ENCODE results near the gene SPTBN4.
"Not testable (repeated sequence)": the region's sequence is repeated elsewhere in the genome, so short reads cannot be mapped to it uniquely, and the experiment has no call there.

The SPTBN4 gene

DNA sequence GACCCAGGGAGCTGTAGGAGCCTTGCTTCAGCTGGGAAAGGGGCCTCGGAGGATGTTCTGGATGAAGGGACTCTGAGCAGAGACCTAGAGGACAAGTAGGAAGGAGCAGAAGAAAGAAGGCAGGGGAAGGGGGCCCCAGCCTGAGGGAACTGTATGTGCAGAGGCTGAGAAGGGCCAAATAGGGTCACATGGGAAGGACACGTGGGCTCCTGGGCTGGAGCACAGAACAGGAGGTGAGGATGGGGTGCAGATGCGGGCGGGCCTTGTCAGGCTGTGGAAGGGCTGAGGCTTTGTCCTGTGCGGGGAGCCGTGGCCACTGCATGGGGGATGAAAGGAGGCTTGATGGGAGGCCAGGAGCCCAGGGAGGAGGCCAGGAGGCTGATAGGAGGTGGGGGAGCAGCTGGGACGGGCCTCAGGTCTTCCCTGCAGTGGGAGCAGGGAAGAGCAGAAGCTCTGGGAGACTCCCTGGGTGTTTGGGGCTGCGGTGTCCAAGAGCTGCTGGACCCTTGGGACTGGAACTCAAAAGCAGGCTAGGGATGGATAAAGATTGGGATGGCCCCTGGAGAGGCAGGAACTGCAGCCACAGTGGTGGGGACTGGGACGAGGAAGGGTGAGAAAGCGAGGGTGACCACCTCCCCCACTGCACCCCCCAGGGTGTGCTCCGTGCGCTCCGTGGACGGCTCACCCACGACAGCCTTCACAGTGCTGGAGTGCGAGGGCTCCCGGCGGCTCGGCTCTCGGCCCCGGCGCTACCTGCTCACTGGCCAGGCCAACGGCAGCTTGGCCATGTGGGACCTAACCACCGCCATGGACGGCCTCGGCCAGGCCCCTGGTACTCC lies 123.0 kb downstream of the SPTBN4 start:
- DNase-seq = no peak

DNA sequence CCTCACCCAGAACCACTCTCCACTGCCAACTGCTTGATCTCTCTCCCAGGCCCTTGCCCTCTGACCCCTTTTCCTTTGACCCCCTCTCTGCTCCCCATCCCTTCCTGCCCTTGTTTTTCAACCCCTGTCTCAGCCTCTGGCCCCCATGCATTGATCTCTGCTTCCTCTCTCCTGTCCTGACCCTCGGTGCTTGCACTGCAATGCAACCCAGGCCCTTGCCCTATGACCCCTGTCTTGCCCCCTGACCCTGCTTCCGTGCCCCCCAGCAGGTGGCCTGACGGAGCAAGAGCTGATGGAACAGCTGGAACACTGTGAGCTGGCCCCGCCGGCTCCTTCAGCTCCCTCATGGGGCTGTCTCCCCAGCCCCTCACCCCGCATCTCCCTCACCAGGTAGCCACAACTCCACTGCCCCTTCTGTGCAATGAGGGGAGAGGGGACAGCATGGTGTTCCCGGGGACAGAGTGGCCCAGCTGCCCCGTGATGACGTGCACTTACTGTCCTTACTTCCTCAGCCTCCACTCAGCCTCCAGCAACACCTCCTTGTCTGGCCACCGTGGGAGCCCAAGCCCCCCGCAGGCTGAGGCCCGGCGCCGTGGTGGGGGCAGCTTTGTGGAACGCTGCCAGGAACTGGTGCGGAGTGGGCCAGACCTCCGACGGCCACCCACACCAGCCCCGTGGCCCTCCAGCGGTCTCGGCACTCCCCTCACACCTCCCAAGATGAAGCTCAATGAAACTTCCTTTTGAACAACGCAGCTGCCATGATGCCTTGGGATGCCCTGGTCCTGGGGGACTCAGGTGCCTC lies 123.9 kb downstream of the SPTBN4 start:
- no peak for DNase-seq

DNA sequence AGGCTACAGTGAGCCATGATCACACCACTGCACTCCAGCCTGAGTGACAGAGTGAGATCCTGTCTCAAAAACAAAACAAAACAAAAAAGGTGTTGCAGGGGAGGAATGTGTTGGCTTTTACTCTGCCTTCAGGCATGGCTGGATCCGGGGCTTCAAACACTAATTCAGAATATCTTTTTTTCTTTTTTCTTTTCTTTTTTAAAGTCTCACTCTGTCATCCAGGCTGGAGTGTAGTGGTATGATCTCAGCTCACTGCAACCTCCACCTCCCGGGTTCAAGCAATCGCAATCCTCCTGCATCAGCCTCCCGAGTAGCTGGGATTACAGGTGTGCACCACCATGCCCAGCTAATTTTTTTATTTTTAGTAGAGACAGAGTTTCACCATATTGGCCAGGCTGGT lies 124.9 kb downstream of the SPTBN4 start:
- not testable (repeated sequence) for DNase-seq

DNA sequence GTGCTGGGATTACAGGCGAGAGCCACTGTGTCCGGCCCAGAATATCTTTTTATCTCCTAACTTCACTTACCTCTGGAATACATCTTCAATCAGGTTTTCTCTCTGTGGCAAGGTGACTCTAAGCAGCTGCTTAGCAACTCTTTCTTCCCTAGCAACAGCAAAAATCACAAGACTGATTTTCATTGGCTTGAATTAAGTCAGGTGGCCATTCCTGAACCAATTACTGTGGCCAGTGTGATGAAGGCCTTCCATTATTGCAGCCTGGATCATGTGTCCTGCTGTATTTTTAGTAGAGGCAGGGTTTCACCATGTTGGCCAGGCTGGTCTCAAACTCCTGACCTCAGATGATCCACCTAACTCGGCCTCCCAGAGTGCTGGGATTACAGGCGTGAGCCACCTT lies 125.4 kb downstream of the SPTBN4 start:
- no peak for DNase-seq

DNA sequence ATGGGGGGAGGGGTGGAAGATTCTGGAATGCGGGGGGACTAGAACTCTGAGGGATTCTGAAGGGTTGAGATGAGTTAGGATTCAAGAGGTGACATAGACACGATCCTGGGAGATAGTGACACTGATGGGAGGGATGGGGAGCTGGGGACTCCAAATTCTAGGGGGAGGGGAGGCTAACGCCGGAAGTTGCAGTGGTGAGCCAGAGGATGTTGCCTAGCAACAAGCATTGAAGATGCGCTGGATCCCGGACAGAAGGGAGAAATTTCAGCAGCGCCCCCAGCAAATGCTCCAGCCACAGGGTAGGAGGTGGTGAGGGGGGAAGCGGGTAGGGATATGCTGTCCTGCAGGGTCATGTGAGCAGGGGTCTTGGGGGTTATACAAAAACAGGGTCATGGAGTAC lies 127.5 kb downstream of the SPTBN4 start:
- no peak for DNase-seq

DNA sequence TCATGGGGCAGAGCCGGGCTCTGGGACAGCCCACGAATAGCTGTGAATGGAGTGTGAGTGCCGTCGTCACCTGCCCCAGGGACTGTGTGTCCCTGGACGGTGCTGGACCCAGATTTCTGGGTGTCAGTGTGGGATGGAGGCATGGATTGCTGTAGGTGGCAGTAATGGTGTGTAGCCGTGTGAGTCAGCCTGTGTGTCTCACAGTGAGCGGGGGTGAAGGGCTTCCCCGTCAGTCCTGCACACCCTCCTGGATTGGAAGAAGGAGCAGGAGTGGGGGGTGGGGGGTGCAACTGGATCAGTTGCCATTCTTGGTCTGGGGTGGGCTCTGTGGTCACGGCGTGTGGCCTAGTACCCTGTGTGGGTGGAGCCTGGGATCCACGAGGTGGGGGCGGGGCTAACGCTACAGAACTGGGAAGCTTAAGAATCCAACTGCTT lies 127.9 kb downstream of the SPTBN4 start:
- DNase-seq = no peak

DNA sequence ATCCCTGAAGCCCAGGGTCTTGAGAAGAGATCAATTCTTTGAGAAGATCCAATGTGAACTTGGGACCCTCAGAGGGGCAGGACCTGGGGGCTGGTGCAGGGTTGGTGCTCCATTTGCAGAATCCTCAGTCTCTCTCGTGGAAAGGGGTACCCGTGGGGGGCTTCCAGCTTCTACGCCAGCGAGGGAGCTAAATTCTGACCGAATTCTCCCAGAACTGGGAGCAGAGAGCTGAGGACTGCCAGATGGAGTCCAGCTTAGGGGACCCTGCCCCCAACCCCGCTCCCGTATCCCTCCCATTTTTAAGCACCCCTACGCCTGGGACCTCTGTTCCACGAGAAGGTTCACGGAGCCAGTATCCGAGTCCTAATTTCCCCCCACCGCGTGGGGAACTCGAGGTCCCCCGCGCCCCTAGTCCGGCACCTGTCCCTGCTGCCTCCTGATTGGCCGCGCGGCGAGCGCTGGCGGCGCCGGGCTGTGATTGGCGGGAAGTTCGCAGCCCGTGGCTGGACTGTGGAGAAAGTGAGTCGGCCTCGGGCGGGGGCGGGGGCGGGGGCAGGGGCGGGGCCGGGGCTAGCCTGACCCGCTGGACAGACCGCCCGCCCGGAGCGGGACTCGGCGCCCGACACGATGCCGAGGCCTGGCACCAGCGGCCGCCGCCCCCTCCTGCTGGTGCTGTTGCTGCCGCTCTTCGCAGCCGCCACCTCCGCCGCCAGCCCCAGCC lies 130.0 kb downstream of the SPTBN4 start:
- DNase-seq = peak; percentile 42

DNA sequence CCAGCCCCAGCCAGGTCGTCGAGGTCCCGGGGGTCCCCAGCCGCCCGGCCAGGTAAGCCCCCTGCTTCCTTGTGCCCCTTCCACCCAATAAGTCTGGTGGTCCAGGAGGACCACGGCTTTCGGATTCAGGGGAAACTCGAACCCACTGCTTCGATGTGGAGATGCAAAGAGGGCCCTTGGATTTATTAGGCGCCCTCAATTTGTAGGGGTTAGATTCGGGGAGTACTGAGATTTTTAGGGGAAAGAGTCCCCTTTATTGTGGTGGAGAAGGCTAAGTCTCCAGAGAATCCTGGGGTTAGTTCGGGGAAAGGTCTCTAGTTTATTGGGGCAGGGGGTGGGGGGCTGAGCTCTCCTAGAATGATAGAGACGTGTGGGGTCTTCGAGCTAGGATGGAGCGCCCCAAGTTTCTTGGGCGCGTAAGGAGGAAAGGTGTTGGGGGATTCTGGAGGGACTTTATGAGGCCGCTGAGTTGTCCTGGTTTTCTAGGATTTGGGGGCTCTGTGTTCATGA lies 130.6 kb downstream of the SPTBN4 start:
- no peak for DNase-seq

DNA sequence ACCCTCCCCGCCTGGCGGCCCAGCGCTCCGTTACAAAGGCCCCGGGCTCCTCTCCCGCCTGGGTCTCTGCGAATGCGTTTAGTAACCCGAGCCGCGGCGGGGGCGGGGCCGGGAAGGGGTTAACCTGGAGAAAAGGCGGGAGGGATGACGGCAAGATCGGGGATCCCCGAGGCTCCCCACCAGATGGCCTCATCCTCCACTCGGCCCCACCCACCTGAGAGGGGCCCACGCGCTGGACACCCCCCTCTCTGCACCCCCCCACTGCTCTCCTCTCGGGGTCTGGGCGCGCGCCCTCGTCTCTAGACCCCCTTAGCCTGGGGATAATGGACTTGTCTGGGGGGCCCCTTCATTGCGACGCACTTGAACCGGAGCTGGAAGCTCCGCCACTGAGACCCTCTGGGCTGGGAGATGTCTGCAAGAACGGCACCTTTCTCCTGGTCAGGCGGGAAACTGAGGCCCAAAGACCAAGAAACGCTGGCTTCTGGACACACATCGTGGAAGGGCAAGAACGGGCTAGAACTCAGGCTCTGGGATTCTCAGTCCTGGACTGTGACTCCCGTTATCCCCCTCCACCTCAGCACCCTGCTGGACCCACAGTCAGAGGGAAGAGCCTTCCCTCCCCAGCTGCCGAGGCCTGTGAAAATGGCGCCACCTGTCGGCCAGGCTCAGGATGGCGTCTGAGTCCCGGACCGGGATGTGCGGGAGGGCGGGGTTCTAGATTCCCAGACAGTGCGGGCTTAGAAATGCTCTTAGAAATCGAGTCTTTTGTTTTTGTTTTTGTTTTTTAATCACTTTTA lies 131.5 kb downstream of the SPTBN4 start:
- peak; percentile 91 for DNase-seq

DNA sequence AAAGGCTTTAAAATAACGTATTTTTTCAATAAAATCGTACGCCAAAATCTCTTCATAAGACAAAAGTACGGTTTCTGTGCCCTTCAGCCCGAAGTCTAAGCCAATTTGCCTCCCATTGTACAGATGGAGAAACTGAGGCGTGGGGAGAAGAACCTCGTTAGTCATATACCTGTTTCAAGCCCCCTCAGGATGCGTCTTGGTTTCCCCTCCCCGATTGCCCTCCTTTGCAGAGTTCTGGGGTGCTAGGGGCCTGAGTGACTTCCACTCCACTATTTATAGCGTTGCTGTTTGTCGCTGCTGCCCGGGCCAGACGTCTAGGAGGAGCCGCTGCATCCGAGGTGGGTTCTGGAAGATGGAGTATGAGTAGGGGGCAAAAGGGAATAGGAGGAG lies 132.1 kb downstream of the SPTBN4 start:
- no peak for DNase-seq

DNA sequence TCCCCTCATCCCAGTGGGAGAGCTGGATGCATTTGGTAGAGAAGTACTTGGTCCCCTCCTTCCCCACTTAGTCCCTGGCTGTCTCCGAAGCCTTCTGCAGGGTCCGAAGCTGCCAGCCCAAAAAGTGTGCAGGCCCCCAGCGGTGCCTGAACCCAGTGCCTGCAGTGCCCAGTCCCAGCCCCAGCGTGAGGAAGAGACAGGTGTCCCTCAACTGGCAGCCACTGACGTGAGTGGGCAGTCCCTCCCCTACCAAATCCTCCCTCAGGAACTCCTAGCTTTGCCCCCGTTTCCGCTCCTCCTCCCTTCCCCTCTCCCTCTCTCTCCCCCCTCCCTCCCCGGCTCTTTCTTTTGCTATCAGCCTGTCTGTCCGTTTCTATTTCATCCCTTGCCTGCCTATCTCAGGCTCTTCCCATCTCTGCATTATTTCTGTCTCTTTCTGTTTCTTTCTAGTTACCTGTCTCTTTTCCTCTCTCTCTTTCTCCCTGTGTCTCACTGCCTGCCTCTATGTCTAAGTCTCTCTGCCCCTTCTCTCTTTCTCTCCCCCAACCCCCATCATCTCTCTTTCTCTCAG lies 132.6 kb downstream of the SPTBN4 start:
- no peak for DNase-seq

DNA sequence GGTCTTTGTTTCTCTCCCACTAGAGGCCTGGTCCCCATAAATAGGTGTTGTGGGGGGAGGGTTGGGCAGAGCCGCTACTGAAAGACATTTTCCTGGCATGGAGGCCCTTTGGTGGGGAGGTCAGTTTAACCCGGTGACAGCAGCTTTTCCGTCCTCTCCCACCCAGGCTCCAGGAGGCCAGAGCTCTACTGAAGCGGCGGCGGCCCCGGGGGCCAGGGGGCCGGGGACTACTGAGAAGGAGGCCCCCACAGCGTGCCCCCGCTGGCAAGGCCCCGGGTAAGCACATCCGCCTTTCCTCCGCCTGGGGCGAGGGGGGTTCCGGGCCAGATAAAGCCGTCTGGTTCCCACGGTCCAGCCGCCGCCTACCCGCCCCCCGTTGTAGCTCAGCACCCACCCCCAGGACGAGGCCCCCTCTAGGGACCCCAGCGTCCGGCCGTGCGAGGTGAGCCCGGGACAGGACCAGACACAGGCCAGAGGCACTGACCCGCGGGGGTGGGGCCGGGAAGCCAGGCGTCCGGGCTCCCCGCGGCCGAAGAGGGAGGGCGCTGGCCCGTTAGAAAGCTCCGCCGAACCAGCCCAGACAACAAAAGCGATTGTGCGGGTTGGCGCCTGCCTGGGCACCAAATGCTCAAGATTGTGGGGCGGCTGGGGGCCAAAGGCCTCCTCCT lies 133.2 kb downstream of the SPTBN4 start:
- DNase-seq = no peak

DNA sequence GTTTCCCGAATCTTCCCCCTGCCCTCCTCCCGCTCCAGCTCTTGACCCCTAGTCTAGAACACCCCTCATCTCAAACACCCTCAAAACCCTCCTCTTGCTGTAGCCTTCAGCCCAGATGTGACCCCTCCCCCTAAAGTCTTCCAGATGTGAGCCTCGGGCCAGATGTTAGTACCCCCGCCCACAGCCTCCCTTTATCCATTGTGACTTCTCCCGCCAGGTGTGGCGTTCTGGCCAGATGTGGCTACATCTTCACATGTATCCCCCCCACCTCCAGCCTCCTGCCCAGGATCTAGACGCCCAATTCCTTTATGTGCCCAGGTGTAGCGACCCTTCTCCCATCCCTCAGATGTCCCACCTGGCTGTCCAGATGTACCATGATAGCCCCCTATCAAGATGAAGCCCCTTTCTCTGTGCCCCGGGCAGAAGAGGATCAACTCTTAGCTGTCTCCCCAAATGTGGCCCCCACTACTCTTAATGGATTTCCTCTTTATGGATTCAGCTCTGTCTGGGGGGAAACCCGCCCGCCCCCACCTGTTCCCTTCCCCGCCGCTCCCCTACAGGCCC lies 133.9 kb downstream of the SPTBN4 start:
- no peak for DNase-seq

DNA sequence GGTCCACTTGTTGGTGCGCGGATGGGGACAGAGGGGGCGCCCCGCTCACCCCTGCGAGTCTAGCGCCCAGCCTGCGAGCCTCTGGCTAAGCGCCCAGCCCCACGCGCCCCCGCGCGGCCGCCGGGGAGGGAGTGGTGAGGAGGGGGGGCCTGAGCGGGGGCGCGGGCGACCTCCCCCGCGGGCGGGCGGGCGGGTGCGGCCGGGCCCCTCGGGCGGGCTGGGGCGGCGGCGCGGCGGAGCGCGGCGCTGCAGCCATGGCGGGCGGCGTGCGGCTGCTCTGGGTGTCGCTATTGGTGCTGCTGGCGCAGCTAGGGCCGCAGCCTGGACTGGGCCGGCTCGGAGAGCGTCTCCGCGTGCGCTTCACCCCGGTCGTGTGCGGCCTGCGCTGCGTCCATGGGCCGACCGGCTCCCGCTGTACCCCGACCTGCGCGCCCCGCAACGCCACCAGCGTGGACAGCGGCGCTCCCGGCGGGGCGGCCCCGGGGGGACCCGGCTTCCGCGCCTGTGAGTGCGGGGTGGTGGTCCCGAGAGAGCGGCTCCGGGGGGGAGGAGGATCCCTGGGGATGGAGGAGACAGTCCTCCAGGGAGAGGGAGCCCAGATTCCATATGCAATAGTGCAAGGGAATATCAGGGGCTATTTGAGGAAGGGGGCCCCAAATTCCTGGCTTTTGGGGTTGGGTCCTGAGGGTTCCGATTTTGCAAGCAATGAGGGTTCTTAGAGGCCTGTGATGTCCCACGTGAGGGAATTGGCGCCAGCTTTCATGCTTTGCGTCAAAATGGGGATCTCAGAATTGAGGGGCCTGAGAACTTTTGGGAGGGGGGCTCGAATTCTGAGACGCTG lies 134.6 kb downstream of the SPTBN4 start, which contains the start of gene LTBP4:
TSS of gene LTBP4 (plus strand) at position 236 of the 841 bp plus-strand sequence. CDS start at position 255, 19 bp downstream.
- no peak for DNase-seq

DNA sequence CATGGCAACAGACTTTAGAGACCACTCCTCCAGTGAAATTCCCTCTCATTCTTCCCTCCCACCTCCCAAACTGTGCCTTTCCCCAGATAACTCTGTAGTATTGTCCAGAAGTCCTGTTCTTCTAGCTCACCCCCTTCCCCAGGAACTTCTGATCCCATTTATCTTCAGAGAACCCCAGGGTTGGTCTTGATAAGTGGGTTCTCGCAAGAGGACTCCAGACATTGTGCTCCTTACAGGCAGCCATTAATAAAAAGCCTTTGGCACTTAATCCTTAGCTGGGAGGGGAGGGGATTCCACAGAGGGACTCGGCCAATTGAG lies 136.2 kb downstream of the SPTBN4 start:
- DNase-seq = no peak

DNA sequence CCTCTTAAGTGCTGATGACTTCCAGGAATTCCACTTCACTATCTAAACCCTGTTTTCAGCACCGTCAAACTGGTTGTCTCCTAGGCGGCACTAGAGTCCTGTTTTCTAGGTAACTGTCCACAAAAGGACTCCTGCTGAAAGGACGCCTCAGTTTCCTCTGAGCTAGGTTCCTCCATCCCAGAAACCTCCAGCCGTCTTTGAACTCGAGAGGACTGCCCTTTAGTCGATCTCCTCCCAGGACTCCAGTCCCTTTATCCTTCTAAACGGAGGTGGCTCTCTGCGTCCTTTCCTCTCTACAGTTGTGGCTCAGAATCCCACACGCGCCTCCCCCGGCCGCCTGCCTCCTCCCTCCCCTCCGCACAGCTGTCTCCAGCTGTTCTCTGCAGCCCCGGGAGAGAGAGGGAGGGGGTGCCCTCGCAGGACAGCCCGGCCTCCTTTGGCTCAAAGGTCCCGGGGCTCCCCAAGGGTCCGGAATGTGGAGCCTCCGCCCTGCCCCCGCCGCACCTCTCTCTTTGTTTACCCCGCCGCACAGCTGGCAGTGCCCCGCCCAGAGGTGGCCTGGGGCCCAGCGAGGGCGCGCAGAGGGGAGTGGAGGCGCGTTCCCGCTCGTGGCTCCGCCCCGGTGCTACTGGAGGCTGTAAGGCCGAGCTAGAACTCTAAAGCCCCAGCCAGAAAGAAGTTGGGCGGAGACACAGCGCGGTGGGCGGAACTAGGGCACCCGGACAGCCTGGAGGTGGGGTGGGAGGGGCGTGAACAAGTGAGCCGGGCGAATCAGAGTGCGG lies 136.8 kb downstream of the SPTBN4 start:
- peak; percentile 99 for DNase-seq

DNA sequence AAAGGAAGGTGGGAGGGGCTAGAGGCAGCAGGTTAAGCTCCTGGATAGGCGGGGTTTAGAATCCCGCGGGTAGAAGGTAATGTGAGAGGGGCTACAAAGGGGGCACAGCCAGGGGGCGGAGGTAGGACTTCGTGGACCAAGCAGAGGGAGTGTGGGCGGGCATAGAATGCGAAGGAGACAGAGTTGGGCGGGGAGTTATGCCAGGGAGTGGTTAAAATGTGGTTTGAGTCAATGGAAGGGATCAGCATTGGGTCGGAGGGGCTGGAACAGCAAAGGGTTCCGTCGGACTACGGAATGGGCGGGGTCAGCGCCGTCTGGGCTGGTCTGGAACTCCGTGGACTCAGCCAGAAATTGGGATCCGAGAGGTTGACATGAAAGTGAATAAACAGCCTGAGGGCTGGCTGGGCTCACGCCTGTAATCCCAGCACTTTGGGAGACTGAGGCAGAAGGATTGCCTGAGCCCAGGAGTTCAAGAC lies 137.4 kb downstream of the SPTBN4 start:
- no peak for DNase-seq

DNA sequence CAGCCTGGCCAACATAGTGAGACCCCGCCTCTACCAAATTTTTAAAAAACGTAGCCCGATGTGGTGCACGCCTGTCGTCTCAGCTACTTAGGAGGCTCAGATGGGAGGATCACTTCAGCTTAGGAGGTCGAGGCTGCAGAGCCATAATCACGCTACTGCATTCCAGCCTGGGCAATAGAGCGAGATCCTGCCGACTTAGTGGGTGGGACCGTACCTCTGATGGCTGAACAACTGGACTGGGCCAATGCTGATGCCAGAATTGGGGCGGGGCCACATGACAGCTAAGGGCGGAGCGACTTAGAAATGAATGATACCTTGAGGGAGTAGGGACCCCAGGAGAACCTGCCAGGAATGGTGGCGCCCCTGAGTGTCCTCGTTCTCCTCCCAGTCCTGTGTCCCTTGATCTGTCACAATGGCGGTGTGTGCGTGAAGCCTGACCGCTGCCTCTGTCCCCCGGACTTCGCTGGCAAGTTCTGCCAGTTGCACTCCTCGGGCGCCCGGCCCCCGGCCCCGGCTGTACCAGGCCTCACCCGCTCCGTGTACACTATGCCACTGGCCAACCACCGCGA lies 137.9 kb downstream of the SPTBN4 start:
- peak; percentile 35 for DNase-seq
